Cardiac muscle cell (in vitro differentiated cells and primary cell): ENCODE results near the gene GDPD4. TPM values are rescaled to one million over a fixed set of nuclear protein-coding genes. Genes with fewer than 3 reads are reported as not detected.

Experiments
- DNase-seq, 2 donors: peaks; one replicate each; pipeline versions ENCODE4 v3.0.0 to v3.0.0-alpha.2; 2010 to 2017; ENCODE audit warnings: low read depth in 1 of 2, low spot score in 1 of 2
- H3K27ac ChIP-seq: fragments of 200-600 bp; sonication (generic); 2 replicates; pipeline ENCODE4 v1.5.1; 2016
- H3K27me3 ChIP-seq: fragments of 200-600 bp; sonication (generic); 2 replicates; pipeline ENCODE4 v1.6.0; 2016; ENCODE audit warnings: control low read depth
- H3K36me3 ChIP-seq: fragments of 200-600 bp; sonication (generic); 2 replicates; pipeline ENCODE4 v1.5.1; 2016; ENCODE audit warnings: control low read depth
- H3K4me1 ChIP-seq: fragments of 200-600 bp; sonication (generic); 2 replicates; pipeline ENCODE4 v1.8.1; 2017; ENCODE audit warnings: low read depth, mild to moderate bottlenecking, mixed run types
- H3K4me3 ChIP-seq: fragments of 200-600 bp; sonication (generic); 2 replicates; pipeline ENCODE4 v1.5.1; 2016; ENCODE audit warnings: mild to moderate bottlenecking
- H3K9me3 ChIP-seq: fragments of 200-600 bp; sonication (generic); 2 replicates; pipeline ENCODE4 v1.5.1; 2017; ENCODE audit warnings: low read depth, mild to moderate bottlenecking, control low read depth
- polyA plus RNA-seq: library from polyadenylated mRNA; unstranded; fragments of >200 nt; fragmentation: Nextera tagmentation; extraction: Ambion mirVana; gene quantifications from 2 replicates; pipeline ENCODE4 v1.2.1, GENCODE V29; 2016
- total RNA-seq: library from RNA; depleted of rRNA; stranded (reverse); fragments of >200 nt; gene quantifications from 2 replicates; pipeline ENCODE4 v1.2.3, GENCODE V29; 2016
- TF ChIP-seq, protein P1 (sequence below): IDR thresholded peaks from 2 replicates; pipeline ENCODE4 v1.5.1; 2012; ENCODE audit warnings: low read depth, mild to moderate bottlenecking, low read length

The GDPD4 gene
- total and polyA plus RNA-seq, 2 experiments from 2014 or later: not detected

DNA sequence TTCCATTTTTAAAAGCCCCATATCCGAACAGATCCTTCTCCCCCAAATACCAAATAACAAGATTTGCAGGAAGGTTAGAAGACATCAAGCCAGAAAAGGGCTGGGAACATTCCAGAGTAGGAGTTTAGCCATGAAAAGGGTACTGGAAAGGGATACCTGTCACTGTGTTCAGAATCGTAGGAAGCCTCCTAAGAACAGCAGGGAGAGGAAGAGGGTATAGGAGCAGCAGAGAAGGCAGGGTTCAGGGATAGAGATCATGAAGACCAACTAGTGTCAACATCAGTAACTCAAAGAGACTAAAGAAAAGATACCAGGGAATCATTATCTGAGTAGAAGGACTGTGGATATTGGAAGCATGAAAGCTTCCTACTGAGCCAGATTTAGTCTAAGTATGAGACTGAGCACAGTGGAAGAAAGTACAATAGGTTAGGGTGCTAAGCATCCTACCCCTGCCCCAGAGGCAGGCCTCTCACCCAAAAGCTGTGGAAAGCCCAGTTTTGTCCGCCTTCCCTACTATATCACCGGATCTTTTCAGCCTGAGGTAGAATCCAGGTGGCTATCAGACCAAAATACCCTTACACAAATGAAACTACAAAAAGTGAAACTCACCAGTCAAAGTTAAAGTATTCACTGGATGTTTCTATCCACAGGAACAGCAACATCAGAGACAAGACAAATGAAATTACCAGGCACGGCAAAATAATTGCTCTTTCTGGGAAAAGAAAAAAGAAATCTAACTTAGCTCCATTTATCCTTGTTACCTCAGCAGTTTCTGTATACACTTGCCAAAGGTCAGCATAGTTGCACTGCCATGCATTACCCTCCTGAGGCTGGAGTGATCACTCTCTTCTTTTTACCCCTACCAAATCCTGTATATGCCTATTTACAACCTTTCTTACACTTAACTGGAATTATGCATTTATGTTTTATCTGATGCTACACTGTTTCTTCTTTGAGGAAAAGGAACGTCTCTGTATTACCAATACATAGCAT lies 16.7 kb downstream of the GDPD4 start:
- H3K27ac ChIP-seq: no peak overlapping the region
- no peak overlapping the region for H3K4me3 ChIP-seq
- no peaks in the 10 kb centered on the region for H3K27me3 ChIP-seq
- no peaks in the 10 kb centered on the region for H3K9me3 ChIP-seq
- TF ChIP-seq, protein P1, sequence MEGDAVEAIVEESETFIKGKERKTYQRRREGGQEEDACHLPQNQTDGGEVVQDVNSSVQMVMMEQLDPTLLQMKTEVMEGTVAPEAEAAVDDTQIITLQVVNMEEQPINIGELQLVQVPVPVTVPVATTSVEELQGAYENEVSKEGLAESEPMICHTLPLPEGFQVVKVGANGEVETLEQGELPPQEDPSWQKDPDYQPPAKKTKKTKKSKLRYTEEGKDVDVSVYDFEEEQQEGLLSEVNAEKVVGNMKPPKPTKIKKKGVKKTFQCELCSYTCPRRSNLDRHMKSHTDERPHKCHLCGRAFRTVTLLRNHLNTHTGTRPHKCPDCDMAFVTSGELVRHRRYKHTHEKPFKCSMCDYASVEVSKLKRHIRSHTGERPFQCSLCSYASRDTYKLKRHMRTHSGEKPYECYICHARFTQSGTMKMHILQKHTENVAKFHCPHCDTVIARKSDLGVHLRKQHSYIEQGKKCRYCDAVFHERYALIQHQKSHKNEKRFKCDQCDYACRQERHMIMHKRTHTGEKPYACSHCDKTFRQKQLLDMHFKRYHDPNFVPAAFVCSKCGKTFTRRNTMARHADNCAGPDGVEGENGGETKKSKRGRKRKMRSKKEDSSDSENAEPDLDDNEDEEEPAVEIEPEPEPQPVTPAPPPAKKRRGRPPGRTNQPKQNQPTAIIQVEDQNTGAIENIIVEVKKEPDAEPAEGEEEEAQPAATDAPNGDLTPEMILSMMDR: no peak
- H3K36me3 ChIP-seq: no peaks in the 10 kb centered on the region
- H3K4me1 ChIP-seq: no peaks in the 10 kb centered on the region
- DNase-seq: no peak

DNA sequence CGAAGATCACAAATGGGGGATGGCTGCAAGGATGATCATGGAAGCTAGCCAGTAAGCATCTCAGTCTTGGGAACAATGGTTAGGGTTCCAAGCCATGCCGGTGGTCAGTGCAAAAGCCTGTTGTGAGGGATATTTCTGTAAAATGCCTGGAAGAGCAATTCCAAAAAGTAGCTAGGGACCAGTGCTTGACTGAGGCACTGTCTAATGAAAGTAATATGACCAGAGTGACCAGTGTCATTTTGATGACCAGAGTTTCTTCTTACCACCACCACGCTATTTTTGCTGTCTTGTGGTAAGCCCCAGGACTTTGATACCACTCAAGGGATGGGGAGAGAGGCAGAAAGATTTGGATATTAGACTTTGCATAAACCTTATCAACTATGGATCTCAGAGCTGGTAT lies 18.4 kb downstream of the GDPD4 start:
- H3K27me3 ChIP-seq: no peaks in the 10 kb centered on the region
- TF ChIP-seq, protein P1: no peak
- H3K4me3 ChIP-seq: no peak overlapping the region
- no peaks in the 10 kb centered on the region for H3K4me1 ChIP-seq
- no peak for DNase-seq
- no peaks in the 10 kb centered on the region for H3K36me3 ChIP-seq
- H3K9me3 ChIP-seq: no peaks in the 10 kb centered on the region
- H3K27ac ChIP-seq: no peak overlapping the region

DNA sequence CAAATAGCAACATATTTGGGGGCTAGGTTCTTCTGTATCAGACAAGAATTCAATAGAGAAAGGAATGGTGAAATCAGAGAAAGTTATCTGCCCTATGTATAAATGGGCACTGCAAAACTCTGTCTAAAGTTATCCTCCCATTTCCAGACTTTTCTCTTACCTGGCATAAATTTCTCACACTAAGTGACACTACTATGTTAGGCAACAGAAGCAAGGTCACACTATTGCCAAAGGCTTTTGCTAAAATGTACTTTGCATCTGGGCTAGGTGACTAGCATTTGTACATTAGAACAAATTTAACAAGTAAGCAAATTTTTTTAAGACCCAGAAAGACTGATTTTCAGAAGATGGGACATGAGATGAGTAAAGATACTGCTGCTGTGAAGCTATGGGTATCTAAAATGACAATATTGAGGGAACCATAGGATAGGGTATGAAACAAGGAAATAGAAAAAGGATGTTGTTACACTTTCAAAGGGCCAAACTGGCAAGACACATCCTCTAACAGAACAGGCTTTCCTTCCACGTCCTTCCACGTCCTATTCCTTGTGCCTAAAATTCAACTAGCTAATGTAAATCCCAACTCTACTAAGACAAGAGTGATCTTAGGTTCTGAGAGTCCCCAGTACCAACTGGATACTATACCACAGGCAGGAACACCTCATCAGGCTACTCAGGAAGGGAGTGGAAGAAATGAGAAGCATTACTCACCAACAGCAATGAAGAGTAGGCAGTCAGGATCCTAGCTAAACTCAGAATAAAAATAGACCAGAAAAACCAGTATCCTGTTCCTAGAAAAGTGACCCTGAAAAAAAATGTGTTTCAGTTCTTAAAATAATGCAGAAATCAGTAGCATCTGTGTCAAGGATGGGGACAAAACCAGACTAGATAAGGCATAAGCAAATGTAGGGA lies 22.6 kb downstream of the GDPD4 start:
- Histone ChIP-seq H3K27ac (no peak overlapping the region), H3K36me3 (no peaks in the 10 kb centered on the region), H3K27me3 (no peaks in the 10 kb centered on the region), H3K4me3 (no peak overlapping the region), H3K4me1 (no peaks in the 10 kb centered on the region), H3K9me3 (no peaks in the 10 kb centered on the region)
- TF ChIP-seq, protein P1: no peak
- no peak for DNase-seq

DNA sequence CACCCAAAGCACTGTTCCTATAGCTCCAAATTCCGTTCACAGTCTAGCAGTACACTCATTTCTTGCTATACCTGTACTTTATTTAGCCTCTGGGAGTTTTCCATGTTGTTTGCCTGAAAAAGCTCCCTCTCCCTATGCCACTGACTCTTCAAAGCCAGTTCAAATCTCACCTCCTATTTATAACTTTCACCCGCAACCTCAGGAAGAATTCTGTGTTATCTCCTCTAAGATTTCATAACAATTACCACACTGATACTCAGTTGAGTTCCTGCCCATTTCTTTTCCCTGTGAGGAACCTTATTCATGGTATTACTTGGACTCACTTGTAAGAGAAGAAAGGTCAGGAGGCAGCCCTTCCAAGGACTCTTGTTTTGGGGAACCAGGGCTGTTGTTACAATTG lies 25.2 kb downstream of the GDPD4 start:
- Histone ChIP-seq H3K27me3 (no peaks in the 10 kb centered on the region), H3K4me3 (no peak overlapping the region), H3K36me3 (no peaks in the 10 kb centered on the region), H3K9me3 (no peaks in the 10 kb centered on the region), H3K27ac (no peak overlapping the region), H3K4me1 (no peaks in the 10 kb centered on the region)
- TF ChIP-seq, protein P1: no peak
- peak in 1 of 2 donors; percentile 58 for DNase-seq

DNA sequence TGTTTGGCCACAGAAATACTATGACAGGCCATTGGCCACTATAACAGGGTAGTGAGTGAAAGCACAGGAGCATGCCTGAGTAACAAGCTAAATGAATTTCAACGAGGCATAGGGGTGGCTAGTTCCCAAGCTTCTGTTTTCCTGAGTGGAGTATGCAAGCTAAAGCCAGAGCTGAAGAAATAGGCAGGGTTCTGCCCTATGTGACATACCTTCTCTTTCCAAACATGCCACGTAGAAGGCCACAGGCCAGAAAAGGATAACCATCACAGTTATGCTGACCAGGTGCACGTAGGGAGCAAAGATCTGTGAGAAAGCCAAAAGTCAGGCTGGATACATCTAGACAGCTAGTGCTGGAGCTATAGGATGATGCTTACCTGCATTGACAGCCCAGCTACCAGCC lies 30.6 kb downstream of the GDPD4 start:
- H3K27me3 ChIP-seq: no peaks in the 10 kb centered on the region
- H3K36me3 ChIP-seq: no peaks in the 10 kb centered on the region
- H3K4me1 ChIP-seq: no peaks in the 10 kb centered on the region
- TF ChIP-seq, protein P1: no peak
- no peak overlapping the region for H3K27ac ChIP-seq
- no peaks in the 10 kb centered on the region for H3K9me3 ChIP-seq
- no peak for DNase-seq
- no peak overlapping the region for H3K4me3 ChIP-seq
